HK-2 (cell line): ENCODE data around the gene SLC39A11.
"Not testable (repeated sequence)": the region's sequence is repeated elsewhere in the genome, so short reads cannot be mapped to it uniquely, and the experiment has no call there.

Experiments used
- DNase-seq: peaks from one replicate; pipeline ENCODE4 v3.0.0-alpha.2; 2018; ENCODE audit not compliant: unreplicated experiment

SLC39A11 gene

DNA sequence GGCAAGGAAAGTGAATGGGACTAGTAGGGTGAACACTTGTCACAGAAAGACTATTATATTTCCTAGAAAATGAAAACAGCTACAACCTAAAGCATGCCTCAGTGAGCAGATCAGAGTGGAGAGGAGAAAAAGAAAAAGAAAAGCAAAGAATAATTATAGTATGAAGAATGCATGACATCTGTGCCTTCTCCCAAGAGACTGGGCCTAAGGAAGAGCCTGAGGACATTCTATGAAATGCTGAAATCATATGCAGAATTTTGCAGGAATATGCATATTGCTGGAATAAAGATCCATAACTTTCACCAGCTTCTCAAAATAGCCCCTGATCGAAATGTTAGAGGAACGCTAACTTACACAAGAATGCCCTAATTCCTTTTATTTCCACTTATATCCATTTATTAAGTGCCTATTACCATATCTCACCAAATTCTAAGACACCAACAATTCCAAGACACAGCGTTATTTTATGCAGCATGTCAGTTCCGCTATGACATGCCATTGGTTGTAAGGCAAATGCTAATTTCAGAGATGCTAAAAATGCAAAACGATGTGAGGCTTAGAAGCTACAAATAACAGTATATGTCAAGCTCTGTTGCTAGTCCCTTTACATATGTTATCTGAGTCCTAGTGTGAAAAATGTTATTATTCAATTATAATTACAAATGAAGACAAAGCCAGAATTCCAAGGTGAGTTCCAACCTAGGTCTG is 171.0 kb downstream of the SLC39A11 start:
- no peak for DNase-seq

DNA sequence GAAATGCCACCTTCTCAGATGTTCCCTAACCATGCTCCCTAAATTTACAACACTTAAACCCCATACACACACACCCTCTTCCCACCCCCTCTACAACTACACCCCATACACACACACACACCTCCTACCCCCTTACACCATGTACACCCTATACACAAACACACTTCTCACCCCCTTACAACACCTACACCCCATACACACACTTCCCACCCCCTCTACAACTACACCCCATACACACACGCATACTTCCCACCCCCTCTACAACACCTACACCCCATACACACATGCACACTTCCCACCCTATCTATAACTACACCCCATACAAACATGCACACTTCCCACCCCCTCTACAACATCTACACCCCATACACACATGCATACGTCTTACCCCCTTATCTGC is 172.0 kb downstream of the SLC39A11 start:
- no peak for DNase-seq

DNA sequence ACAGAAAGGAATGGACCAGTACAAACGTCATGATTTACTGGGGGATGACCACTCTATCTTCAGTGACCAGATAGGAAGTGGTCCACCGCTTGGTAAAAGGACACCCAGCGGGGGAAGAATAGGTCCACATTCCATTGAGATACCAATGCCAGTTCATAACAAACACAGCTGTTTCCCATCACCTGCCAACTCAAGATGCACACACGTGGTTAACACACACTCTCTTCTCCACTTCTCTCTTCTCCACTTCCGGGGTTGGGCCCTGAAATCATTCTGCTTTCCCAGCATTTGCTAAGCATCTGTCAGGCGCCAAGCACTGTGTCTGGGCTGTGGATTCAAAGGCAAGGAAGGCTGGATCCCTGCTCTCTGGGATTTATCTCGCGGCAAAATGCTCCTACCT is 175.5 kb downstream of the SLC39A11 start:
- no peak for DNase-seq

DNA sequence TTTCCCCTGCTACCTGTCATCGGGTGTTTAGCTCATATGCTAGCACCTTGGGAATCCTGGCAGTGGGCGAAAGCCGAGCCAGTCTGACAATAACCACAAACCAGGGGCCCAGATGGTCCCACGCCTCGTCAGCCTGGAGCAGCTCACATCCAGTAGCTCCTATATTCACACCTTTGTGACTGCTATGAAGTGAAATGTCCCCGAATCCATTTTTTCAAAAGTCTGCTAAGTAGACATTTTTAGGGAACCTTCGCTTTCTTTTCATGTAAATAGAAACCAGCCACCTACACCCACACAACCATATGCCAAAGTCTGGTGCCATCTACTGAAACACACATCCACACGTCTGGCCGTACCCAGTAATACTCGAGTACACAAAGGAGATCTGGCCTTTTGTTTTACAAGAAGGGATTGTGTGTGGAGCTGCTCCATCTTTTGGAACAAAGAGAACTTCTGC is 176.8 kb downstream of the SLC39A11 start:
- DNase-seq, result no peak

DNA sequence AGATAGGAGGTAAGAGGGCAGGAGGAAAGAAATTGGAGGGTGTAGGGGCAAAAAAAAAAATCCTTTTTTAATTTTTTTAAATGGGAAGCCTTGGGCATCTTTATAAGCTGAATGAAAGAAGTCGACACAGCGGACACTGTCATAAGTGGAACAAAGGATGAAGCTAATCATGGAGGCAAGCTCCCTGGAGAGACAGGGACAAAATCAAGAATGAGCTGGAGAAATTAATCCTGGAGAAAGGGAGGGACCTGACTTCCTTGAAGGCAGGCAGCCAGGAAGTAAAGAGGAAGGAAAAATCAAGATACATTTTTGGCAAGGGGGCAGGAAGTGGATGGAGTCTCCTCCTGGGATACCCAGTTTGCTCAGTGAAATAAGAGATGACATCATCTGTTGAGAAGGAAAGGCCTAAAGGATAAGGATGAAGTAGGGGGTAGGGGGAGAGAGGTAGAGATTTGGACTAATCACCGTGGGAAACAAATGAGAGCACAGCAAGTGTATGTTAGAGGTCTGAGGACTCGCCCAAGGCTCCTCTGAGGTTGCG is 179.3 kb downstream of the SLC39A11 start:
- DNase-seq, result no peak

DNA sequence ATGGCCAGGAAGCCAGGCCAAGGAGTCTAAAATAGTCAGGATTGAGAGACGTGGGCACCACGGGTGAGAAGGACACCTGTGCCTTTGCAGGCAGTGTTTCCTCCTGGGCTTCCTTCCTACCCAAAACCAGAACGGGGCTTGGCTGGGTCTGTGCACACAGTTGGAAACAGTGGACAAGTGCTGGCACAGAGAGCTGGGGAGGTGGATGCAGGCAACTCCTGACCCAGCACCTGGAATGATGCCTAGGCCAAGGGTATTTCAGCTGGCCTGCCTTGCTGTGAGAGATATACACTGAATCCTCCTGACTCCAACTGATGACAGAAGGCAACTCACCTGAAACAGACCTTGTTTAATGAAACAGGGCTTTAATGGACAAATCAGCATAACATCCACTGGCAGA is 186.2 kb downstream of the SLC39A11 start:
- no peak for DNase-seq

DNA sequence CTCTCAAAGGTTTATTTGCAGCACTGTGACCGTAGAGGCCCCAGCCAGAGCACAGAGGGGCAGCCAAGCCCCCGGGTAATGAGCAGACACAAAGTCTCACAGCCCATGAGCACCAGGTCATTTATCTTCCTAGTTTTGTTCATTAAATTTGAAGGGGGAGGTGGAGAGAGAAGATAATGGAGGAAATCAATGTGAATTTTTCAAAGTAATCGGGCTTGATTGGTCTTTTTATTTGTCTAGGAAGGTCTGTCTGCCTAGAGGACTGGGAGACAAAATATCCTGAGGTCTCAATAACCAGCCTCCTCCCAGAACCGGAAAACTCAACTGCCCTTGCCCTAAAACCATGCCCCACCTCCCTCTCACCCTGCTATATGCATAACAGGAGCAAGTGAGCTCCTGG is 189.0 kb downstream of the SLC39A11 start:
- DNase-seq, result no peak

DNA sequence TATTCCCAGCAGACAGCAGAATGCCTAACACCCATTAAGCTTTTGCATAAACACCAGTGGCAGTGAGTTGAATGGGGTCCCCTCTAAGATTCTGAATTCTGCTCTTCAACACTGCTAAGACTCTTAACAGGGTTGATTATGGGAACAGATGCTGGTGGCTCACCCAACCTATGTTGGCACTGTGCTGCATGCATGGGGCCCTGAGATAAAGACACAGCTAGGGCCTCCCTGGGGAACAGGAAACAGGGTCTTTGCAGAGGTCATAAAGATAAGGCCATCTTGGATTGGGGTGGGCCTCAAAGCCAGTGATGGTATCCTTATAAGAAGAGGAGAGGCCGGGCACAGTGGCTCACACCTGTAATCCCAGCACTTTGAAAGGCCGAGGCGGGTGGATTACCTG is 190.8 kb downstream of the SLC39A11 start:
- DNase-seq, result no peak

DNA sequence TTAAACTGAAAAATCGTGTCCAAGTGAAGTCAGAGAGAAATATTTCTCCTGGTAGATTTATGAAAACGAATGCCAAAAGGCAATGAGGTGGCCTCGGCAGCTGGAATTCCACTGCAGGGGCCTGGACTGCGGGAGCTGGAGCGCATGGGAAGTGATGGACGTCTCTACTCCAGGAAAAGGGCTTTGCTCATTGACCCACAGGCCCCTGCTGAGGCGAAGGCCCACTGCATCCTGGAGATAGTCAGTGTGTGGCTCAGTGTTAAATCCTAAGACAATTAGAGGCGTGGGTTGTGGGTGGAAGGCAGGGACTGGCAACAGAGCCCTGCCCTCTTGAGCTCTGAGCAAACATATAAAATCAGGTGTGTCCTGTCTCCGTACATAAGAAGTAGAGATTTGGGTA is 191.4 kb downstream of the SLC39A11 start:
- no peak for DNase-seq

DNA sequence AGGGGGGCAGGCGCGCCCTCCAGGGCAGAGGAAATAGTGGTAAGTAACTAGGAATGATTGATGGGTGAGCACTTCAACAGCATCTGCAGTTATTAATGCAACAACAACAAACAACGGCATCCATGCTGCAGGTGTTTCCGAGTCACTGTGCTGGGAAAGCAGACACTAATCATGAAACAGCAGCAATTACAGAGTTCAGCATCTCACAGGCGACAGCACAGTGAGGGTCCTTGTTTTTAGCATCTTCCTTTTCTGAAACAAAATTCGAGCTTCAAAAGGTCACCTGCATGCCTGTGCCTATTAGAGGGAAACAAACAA is 191.9 kb downstream of the SLC39A11 start:
- DNase-seq, result no peak

DNA sequence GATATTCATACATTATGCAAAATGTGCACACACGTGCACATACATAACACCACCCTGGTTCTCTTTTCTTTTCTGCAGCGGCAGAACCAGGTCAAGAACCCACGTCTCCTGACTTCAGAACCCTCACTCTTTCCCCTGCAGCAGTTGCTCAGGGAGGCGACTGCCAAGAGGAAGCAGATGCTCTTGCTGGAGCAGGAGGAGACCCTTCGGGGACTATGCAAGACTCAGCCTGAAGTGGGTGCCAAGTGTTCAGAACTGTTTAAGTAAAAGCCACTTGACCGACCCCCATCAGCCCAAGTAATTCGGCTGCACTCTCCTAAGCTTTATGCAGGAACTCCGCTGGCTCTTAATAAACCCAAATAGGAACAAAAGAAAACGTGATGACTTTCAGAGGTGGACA is 193.8 kb downstream of the SLC39A11 start:
- no peak for DNase-seq

DNA sequence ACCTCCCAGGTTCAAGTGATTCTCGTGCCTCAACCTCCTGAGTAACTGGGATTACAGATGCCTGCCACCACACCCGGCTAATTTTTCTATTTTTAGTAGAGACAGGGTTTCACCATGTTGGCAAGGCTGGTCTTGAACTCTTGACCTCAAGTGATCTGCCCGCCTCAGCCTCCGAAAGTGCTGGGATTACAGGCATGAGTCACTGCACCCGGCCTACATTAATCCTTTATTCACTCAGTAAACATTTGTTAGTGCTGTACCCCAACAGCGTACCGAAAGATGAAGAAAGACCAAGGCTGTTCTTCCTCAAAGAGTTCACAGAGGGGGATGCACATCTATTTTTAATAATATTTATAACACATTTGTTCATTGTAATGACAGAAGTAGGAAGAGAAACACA is 196.2 kb downstream of the SLC39A11 start:
- not testable (repeated sequence) for DNase-seq

DNA sequence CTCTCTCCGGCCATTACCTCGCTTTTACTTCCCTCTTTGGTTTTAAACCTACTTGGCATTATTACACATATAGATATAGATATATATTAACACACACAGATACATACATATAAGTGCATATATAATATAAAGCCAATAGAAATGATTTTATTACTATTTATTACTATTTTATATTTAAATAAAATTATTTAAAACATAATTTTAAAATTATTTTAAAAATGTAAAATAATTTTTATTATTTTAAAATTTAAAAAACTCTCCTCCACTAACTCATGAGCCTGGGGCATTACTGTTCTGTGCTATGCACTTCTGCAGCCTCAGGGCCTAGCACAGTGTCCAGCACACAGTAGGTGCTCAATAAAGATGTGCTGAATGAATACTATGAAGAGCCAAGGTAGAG is 200.9 kb downstream of the SLC39A11 start:
- DNase-seq, result no peak

DNA sequence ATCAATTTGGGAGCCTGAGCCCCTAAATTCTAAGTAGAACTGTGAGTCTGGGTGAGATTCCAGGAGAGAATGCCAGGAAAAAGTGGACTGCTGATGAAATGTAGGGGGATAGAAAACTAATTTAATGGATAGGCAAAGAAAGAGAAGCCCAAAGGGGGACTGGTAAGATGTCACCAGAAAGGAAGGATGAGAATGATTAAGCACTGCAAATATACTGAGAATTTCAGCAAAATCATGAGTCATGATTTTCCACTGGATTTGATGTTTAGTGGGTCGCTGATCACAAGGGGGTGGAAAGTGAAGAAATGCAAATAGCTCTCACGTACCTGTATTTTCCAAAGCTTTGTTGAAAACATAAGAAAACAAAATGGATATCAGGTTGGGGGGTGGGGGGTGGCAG is 201.8 kb downstream of the SLC39A11 start:
- DNase-seq, result no peak

DNA sequence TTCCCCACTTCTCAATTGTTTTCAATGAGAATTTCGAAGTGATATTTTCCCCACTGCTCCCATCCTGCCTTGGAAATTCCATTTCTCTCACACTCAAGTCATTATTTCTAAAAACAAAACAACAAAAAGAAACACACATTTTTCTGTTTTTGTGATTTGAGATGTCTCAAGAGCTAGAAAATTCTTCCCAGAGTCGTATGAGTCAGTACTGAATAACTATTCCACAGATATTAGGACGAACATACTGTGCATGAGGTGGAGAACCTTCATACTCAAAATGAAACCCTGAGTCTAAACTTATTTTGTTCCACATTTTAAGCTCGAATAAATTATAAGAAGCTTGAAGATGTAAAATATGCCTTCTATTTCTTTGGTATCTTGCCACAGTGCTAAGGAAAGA is 204.6 kb downstream of the SLC39A11 start:
- no peak for DNase-seq

DNA sequence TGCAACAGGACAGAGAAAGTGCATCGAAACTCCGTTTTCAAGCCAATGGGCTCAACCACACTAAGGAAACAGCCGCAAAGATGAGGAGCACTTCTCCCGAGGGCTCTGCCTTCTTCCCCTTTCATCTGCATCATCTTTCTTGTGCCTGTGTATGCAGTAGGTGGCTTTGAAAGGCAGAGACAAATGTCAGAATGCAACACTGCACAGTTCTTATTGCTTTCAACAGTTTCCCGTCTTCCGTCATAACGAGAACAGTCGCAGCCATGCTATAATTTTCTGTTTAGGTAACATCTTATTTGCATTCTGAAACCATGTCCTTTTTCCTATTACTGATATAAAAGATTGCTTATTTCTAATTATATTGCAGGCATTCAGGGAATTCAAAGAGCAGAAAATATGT is 205.2 kb downstream of the SLC39A11 start:
- DNase-seq, result no peak

DNA sequence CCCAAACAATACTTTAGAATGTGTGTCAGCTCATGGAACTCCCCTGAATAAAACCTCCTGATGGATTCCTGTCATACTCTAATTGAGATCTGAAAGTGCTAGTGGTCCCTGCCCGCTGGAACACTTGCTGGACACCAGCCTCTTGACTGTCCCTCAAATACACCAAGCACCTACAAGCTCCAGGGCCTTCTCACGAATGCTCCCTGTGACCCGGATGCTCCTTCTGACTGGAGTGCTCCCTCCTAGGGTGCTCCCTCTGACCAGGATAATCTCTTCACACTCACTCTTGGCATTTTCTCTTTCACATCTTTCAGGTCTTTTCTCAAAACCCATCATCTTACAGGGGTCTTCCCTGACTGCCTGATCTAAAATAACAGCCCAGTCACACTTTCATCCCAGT is 205.9 kb downstream of the SLC39A11 start:
- no peak for DNase-seq

DNA sequence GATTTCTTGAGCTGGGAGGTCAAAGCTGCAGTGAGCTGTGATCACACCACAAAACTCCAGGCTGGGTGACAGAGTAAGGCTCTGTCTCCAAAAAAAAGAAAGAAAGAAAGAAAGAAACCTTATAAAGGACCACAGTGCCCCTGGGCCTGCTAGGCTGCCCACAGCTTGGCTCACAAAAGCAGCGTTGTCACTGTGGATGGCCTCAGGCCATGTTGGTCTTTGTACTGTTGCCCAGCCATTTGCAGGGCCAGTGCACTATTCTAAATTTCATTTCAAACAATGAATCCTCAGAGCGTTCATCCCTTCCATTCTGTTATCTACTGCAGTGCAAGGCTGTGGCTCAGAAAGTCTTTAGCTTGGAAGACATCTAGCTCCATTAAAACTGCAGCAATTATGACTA is 208.4 kb downstream of the SLC39A11 start:
- no peak for DNase-seq

DNA sequence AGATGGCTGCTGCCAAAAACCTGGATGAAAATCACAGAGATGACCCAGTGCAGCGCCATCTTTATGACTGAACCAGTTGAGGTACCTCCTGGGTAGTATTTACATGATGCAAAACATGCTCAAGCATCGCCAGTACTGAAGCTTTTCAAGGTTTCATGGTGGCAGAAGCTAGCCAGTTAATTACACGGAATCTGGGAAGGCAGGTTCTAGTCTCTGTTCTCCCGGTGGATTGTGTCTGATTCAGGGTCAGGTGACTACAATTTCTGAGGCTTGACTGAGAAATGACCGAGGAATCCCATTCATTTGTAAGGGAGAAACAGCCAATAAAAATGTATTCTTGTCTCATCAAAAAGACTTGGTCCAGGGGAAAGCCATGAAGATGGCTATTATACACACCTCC is 209.1 kb downstream of the SLC39A11 start:
- DNase-seq, result no peak

DNA sequence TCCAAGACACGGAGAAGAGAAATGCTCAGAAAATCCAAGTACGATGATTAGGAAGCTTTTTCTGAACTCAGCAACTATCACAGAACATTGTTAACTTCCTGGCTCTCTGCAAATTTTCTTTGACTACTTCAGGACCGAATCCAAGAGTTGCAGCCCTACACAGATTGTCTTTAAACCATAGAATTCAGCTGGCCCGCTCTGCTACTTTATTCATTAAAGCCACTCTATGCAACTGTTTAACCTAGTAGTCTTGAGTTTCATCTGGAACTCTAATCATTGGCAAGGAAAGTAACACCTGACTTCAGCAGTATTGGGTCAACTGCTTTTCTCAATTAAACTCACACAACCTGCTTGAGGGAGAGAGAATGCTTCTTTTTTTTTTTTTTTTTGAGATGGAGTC is 210.1 kb downstream of the SLC39A11 start:
- no peak for DNase-seq

DNA sequence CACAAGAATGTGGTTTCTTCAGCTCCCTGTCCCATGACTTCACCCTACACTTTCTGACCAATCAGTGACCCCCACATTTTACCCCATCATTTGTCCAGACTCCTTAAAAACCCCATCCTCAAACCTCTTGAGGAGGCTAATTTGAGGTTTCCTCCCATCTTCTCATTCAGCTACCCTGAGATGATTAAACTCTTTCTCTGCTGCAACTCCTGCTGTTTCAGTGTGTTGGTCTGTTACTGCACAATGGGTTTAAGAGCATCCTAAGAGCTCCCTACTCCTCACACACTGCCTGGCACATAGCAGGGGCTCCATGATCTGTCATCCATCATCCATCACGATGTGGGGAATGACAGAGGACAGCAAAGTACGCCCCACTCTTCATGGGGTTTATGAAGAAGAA is 212.6 kb downstream of the SLC39A11 start:
- no peak for DNase-seq

DNA sequence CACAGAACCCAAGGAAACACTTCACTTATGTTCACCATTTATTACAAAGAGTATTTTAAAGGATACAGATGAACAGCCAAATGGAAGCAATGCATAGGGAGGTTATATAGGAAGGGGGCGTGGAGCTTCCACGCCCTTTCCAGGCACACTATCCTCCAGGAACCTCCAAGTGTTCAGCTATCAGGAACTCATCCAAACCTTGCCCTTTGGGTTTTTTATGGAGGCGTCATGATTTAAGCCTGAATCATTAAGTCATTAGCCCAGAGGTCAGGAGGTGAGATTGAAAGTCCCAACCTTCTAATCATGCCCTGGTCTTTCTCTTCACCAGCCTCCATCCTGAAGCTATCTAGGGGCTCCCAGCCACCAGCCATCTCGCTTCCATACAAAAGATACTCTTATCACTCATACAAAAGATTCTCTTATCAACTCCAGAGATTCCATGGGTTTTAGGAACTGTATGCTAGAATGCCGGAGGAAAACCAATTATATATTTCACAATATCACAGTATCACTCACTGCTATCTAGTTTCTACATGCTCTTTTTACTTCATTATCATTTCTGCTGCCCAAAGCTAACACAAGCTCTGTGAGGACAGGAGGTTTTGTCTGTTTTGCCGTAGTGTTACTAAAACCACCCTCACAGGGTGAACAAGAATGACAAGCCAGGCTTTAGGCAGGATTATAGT is 213.4 kb downstream of the SLC39A11 start:
- no peak for DNase-seq

DNA sequence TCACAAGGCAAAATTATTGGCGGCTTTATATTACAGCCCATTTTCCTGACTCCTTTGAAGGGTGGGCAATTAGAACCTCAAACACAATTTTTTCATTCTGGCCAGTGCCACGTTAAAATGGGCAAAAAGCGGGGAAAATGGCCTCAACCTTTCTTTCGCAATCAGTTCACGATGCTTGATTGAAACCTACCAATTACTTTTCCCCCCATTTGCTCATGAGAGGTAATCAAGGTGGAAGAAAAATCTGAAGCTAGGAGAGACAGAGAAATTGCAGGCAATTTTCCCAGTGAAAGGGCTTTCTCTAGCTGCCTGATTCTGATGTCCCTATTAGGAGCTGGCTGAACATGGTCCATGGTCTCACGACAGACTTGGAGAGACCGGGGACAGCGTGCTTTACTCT is 215.1 kb downstream of the SLC39A11 start:
- DNase-seq, result no peak

DNA sequence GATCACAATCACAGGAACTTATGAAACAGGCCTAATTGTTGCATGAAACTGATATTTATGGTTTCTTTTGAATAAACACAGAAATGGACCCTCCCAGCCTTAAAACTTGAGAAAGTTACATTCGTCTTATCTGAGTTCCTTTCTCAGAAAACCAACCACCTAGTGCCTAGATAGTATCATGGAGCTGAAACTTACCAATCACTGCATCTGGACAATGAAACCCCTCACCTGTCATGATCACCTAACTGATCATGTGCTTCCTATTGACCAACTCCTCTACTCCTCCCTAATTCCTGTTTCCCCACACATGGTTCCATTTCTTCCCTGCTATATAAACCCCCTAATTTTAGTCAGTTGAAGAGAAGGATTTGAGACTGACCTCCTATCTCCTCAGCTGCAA is 216.1 kb downstream of the SLC39A11 start:
- DNase-seq, result no peak
